Cardiac muscle cell (in vitro differentiated cells and primary cell): ENCODE results near the gene GDA. TPM values are rescaled to one million over a fixed set of nuclear protein-coding genes. Genes with fewer than 3 reads are reported as not detected.

Source experiments
- DNase-seq, 2 donors: peaks; one replicate each; pipeline versions ENCODE4 v3.0.0 to v3.0.0-alpha.2; 2010 to 2017; ENCODE audit warnings: low read depth in 1 of 2, low spot score in 1 of 2
- H3K27ac ChIP-seq: fragments of 200-600 bp; sonication (generic); 2 replicates; pipeline ENCODE4 v1.5.1; 2016
- H3K27me3 ChIP-seq: fragments of 200-600 bp; sonication (generic); 2 replicates; pipeline ENCODE4 v1.6.0; 2016; ENCODE audit warnings: control low read depth
- H3K36me3 ChIP-seq: fragments of 200-600 bp; sonication (generic); 2 replicates; pipeline ENCODE4 v1.5.1; 2016; ENCODE audit warnings: control low read depth
- H3K4me1 ChIP-seq: fragments of 200-600 bp; sonication (generic); 2 replicates; pipeline ENCODE4 v1.8.1; 2017; ENCODE audit warnings: low read depth, mild to moderate bottlenecking, mixed run types
- H3K4me3 ChIP-seq: fragments of 200-600 bp; sonication (generic); 2 replicates; pipeline ENCODE4 v1.5.1; 2016; ENCODE audit warnings: mild to moderate bottlenecking
- H3K9me3 ChIP-seq: fragments of 200-600 bp; sonication (generic); 2 replicates; pipeline ENCODE4 v1.5.1; 2017; ENCODE audit warnings: low read depth, mild to moderate bottlenecking, control low read depth
- CTCF ChIP-seq: IDR thresholded peaks from 2 replicates; pipeline ENCODE4 v1.5.1; 2012; ENCODE audit warnings: low read depth, mild to moderate bottlenecking, low read length
- polyA plus RNA-seq: library from polyadenylated mRNA; unstranded; fragments of >200 nt; fragmentation: Nextera tagmentation; extraction: Ambion mirVana; gene quantifications from 2 replicates; pipeline ENCODE4 v1.2.1, GENCODE V29; 2016
- total RNA-seq: library from RNA; depleted of rRNA; stranded (reverse); fragments of >200 nt; gene quantifications from 2 replicates; pipeline ENCODE4 v1.2.3, GENCODE V29; 2016

The GDA gene
- total and polyA plus RNA-seq, 2 experiments from 2014 or later: 0.18 to 0.59 TPM

- H3K4me3 ChIP-seq: no peak overlapping the region
- no peaks in the 10 kb centered on the region for H3K36me3 ChIP-seq
- H3K9me3 ChIP-seq: no peaks in the 10 kb centered on the region
- no peaks in the 10 kb centered on the region for H3K4me1 ChIP-seq
- DNase-seq: no peak
- H3K27ac ChIP-seq: no peak overlapping the region
- no peaks in the 10 kb centered on the region for H3K27me3 ChIP-seq
- TF ChIP-seq CTCF: no peak
Observed at GRCh38 chr9:72204062-72204461, 54.8 kb downstream of the GDA start.

- Histone ChIP-seq H3K27ac (no peak overlapping the region), H3K27me3 (no peaks in the 10 kb centered on the region), H3K9me3 (no peaks in the 10 kb centered on the region), H3K4me3 (no peak overlapping the region), H3K4me1 (no peaks in the 10 kb centered on the region), H3K36me3 (no peaks in the 10 kb centered on the region)
- DNase-seq: no peak
- no peak for TF ChIP-seq CTCF
Observed at GRCh38 chr9:72205513-72205912, 56.3 kb downstream of the GDA start.

GRCh38 chr9:72207278-72207677, 58.0 kb downstream of the GDA start:
- Histone ChIP-seq H3K27ac (no peak overlapping the region), H3K36me3 (no peaks in the 10 kb centered on the region), H3K4me1 (no peaks in the 10 kb centered on the region), H3K4me3 (no peak overlapping the region), H3K9me3 (no peaks in the 10 kb centered on the region), H3K27me3 (no peaks in the 10 kb centered on the region)
- DNase-seq: no peak
- TF ChIP-seq CTCF: no peak

- H3K27ac ChIP-seq: no peak overlapping the region
- H3K36me3 ChIP-seq: no peaks in the 10 kb centered on the region
- no peak for TF ChIP-seq CTCF
- H3K4me1 ChIP-seq: no peaks in the 10 kb centered on the region
- H3K4me3 ChIP-seq: no peak overlapping the region
- no peaks in the 10 kb centered on the region for H3K27me3 ChIP-seq
- H3K9me3 ChIP-seq: no peaks in the 10 kb centered on the region
- DNase-seq: no peak
Observed at GRCh38 chr9:72210522-72210921, 61.3 kb downstream of the GDA start.

- TF ChIP-seq CTCF: no peak
- no peak for DNase-seq
- H3K9me3 ChIP-seq: no peaks in the 10 kb centered on the region
- no peaks in the 10 kb centered on the region for H3K36me3 ChIP-seq
- no peaks in the 10 kb centered on the region for H3K27me3 ChIP-seq
- H3K4me1 ChIP-seq: no peaks in the 10 kb centered on the region
- no peak overlapping the region for H3K4me3 ChIP-seq
- no peak overlapping the region for H3K27ac ChIP-seq
Observed at GRCh38 chr9:72211047-72211446, 61.8 kb downstream of the GDA start.

GRCh38 chr9:72213906-72214305, 64.7 kb downstream of the GDA start:
- Histone ChIP-seq H3K27ac (no peak overlapping the region), H3K4me1 (no peaks in the 10 kb centered on the region), H3K27me3 (no peaks in the 10 kb centered on the region), H3K36me3 (no peaks in the 10 kb centered on the region), H3K9me3 (no peaks in the 10 kb centered on the region), H3K4me3 (no peak overlapping the region)
- DNase-seq: no peak
- no peak for TF ChIP-seq CTCF
